ENCODE data around the gene GLRX5.

GLRX5 gene

GRCh38 chr14:95534299-95535225 is at the start of gene GLRX5:
GLRX5 (plus strand) TSS chr14:95535050; CDS start chr14:95535090, 40 bp downstream.
- DNase-seq: peak; percentile 99

DNA sequence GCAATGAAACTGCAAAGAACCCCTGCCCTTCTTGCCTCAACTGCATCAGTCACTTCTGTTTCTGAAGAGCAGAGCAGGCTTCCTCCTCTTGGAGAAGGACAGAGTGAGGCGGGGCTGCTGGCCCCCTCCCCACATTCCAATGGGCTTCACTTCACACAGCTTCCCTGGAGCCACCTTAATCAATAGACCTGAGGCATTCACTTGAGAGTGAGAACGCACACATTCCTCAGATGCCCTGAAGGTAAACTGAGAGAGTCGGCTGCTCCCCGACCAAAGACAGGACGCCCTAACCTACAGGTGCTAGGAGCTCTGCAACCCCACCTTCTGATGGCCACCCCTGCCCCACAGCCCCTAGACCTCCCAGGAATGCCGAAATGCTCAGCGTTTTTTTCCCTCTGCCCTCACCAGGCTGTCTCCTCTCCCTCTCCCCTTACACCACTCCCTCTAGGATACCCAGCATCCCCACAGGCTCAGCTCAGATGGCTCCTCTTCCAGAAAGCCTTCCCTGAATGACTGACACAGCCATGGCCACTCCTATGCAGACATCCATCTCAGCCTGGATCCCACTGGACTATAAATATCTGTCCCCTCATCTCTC is 49.5 kb upstream of the GLRX5 start:
- no peak for DNase-seq

- peak in 1 of 2 experiments; percentile 11 for DNase-seq
Measured at GRCh38 chr14:95486875-95487668, 47.8 kb upstream of the GLRX5 start.

- DNase-seq: no peak
Measured at GRCh38 chr14:95487669-95488084, 47.2 kb upstream of the GLRX5 start.

GRCh38 chr14:95488376-95489213 is 46.3 kb upstream of the GLRX5 start:
- DNase-seq: no peak

DNA sequence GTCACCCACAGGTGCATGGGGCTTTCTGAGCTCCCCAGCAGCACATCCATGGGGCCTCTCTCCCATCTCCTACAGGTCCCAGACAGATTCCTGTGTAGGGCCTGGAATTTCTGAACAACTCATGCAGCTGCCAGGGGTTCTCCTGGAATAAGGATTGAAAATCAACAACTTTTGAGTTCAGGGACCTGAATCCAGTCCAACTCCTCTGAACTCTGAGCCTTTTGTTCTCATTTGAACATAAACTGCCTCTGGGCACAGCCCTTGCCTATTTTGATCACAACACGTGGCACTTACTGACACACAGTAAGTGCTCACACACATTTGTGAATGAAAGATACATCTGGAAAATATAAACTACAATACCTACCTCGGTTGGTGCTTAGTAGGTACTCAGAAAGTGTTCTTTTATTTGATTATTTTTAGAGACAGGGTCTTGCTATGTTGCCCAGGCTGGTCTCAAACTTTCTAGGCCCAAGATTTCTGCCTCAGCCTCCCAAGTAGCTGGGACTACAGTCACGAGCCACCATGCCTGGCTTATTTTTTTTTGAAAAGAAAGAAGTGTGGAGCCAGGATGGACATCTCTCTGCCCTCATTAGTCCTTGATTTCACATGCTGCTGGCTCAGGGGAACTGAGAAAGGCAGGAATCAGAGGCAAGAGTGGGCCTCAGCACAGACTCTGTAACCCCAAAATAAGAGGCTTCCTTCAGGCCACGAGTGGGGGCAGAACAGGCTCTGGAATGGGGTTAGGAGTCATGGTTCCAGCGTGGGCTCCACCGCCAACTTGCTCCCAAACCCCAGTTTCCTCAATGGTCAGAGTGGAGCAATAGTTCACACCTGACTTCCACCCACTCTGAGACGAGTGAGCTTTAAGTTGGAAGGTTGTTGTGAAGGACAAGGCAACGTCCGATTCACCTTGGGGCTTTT is 45.4 kb upstream of the GLRX5 start:
- no peak for DNase-seq

- no peak for DNase-seq
Measured at GRCh38 chr14:95490138-95490509, 44.7 kb upstream of the GLRX5 start.

- DNase-seq: no peak
Measured at GRCh38 chr14:95490727-95491451, 44.0 kb upstream of the GLRX5 start.

- DNase-seq: no peak
Measured at GRCh38 chr14:95491936-95492608, 42.8 kb upstream of the GLRX5 start.

DNA sequence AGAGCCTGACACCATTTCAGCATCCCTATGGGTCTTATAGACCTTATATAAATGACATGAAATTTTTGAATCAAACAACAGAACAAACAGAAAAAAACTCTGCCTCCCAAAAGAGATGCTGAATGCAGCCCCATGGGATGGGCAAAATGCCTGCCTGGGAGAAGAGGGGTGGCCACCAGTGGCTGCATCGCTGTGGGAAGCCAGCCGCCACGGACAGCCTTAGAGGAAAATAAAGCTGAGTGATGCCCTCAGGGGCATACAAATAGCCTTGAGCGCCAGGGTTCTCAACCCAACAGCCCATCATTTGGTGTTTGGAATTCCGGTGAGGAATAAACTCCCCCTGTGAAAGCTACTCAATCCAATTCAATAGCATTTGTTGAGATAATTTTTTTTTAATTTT is 41.3 kb upstream of the GLRX5 start:
- no peak for DNase-seq

GRCh38 chr14:95493976-95494375 is 40.9 kb upstream of the GLRX5 start:
- no peak for DNase-seq

- no peak for DNase-seq
Measured at GRCh38 chr14:95494456-95494855, 40.4 kb upstream of the GLRX5 start.

DNA sequence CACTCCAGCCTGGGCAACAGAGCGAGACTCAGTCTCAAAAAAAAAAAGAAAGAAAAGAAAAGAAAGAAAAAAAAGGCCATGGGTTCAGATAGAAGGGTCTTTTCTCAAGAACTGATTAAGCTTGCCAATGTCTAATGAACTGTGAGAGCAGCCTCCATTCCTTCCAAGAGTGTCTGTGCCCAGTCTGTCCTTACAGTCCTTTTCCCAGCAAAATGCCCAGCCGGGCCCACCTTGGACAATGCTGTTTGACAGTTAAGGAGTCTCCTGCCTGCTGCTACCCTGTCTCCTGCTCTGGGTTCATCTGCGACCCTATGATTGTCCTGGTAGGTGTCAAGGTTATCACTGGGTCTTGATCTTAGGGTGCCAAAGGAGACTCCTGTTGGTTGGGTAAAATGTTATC is 39.8 kb upstream of the GLRX5 start:
- no peak for DNase-seq

GRCh38 chr14:95495538-95496025 is 39.3 kb upstream of the GLRX5 start:
- DNase-seq: no peak

GRCh38 chr14:95496111-95496681 is 38.7 kb upstream of the GLRX5 start:
- no peak for DNase-seq

GRCh38 chr14:95496690-95497259 is 38.1 kb upstream of the GLRX5 start:
- no peak for DNase-seq

DNA sequence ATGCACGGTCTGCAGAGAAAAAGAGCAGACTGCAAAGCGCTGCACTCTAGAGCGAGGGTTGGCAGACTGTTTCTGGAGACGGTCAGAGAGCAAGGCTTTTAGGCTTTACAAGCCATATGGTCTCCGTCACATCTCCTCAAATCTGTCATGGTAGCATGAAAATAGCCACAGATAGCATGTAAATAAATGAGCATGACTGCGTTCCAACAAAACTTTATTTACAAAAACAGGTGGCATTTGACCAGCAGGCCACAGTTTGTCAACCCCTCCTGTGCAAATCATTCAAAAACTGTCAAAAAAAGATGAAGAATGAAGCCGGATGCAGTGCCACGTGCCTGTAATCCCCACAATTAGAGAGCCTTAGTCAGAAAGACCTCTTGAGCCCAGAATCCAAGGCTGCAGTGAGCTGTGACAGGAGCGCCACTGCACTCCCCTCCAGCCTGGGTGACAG is 37.3 kb upstream of the GLRX5 start:
- no peak for DNase-seq

DNA sequence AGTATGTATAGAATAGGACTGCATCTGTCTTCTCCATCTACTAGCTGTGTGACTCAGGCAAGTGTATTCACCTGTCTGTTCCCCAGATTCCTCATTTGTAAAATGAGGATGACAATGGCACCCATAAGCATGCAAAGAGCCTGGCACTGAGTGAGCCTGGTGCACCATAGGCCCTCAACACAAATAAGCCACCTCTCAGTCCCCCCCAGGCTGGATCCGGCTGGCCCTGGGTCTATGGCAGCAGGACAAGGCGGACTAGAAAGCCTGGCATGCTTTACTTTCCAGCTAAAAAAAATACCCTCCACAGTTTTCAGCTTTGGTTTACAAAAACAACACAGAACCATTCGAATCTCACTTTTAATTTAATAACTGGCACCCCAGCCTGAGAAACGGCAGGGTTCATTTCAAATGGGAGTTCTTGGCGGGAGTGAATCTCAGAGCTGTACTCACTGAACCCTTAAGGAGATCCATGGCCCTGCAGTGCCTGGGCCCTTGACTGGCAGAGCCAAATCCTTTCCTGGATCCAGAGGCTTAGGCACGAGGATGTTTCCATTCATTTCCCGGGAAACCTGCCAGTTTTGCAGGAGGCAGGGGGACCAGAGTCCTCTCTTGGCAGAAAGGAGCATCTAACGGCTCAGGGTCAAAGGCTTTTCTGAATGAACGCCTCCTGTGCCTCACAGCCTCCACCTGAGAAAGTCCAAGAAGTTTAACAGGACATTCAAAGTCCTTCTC is 36.1 kb upstream of the GLRX5 start:
- no peak for DNase-seq

Data from NCI-H187 (cell line).